ENCODE measurements around the gene LXN.

GRCh38 chr3:158685159-158685558 lies 12.7 kb upstream of the LXN start:
- TF ChIP-seq EZH2 (IDR thresholded peaks at IDR 0.05; ENCODE audit: borderline replicate concordance, low read length) (no peak), CTCF (IDR thresholded peaks at IDR 0.05; ENCODE audit: low read length) (no peak)
